Measurements from ENCODE around the gene SCN2A. TPM values are rescaled to one million over a fixed set of nuclear protein-coding genes. Genes with fewer than 3 reads are reported as not detected.

SCN2A gene
- total RNA-seq, 1 experiment from 2014 or later, result 0.15 TPM

DNA sequence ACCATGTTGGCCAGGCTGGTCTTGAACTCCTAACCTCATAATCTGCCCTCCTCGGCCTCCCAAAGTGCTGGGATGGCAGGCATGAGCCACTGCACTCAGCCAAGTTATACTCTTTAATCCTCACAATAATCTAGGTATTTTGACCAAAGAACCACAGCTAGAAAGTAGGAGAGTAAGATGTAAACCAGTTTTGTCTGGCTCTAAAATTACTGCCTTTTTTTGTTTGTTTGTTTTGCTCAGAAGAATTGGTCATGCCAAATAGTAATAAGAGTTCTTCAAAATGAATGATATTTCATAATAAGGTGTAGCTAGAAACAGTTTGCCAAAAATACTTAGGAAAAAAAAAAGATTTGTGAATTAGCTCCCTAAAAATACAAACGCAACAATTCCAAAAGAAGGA is 36.7 kb downstream of the SCN2A start:
- Histone ChIP-seq H3F3A (ENCODE audit: insufficient read depth, low read depth) (no peaks in the 10 kb centered on the region), H4K20me1 (ENCODE audit: insufficient read depth) (no peaks in the 10 kb centered on the region), H3K9me3 (ENCODE audit: insufficient read depth, low read depth) (no peaks in the 10 kb centered on the region), H3K4me1 (replicated peaks; ENCODE audit: insufficient read depth) (no peaks in the 10 kb centered on the region), H3K79me2 (ENCODE audit: low read depth) (no peaks in the 10 kb centered on the region), H2AFZ (no peak overlapping the region), H3K4me3 (no peak overlapping the region), H3K4me2 (no peak overlapping the region), H3K36me3 (ENCODE audit: low read depth) (no peaks in the 10 kb centered on the region), H3K27me3 (ENCODE audit: insufficient read depth, low read depth) (no peaks in the 10 kb centered on the region), H3K27ac (no peak overlapping the region), H3K9me2 (ENCODE audit: insufficient read depth) (no peaks in the 10 kb centered on the region)
- TF ChIP-seq, protein P1, sequence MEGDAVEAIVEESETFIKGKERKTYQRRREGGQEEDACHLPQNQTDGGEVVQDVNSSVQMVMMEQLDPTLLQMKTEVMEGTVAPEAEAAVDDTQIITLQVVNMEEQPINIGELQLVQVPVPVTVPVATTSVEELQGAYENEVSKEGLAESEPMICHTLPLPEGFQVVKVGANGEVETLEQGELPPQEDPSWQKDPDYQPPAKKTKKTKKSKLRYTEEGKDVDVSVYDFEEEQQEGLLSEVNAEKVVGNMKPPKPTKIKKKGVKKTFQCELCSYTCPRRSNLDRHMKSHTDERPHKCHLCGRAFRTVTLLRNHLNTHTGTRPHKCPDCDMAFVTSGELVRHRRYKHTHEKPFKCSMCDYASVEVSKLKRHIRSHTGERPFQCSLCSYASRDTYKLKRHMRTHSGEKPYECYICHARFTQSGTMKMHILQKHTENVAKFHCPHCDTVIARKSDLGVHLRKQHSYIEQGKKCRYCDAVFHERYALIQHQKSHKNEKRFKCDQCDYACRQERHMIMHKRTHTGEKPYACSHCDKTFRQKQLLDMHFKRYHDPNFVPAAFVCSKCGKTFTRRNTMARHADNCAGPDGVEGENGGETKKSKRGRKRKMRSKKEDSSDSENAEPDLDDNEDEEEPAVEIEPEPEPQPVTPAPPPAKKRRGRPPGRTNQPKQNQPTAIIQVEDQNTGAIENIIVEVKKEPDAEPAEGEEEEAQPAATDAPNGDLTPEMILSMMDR (conservative IDR thresholded peaks at IDR 0.05), result no peak
- no peak for TF ChIP-seq EZH2 (IDR thresholded peaks at IDR 0.05; ENCODE audit: low read depth)
- DNase-seq, result no peak
- CTCF ChIA-PET, result no interaction called here
- BruUV-seq (replicated peaks), result no TSS peak
- intact Hi-C loops (cut with micrococcal nuclease; ENCODE audit: unreplicated experiment), result no loop called here
- POLR2A ChIA-PET (ENCODE audit: unreplicated experiment), result no interaction called here

DNA sequence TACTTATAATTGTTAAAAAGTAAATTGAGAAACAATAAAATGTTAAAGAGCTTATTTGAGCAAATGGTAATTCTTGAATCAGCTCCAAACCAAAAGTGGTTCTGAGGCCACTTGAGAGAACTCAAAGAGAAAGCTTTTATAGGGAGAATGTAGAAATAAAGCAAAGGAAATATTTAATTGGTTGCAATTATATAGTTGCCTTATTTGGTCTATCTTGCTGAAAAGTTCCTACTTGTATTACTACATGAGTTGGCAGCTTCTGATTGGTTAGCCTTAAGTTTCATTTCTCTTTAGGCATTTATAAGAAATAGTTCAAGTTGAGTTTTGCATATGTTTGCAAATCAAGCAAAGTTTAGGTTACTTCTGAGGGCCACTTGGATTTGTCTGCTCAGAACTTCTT is 38.1 kb downstream of the SCN2A start:
- no peak for DNase-seq
- intact Hi-C loops (cut with micrococcal nuclease; ENCODE audit: unreplicated experiment), result no loop called here
- no peak for TF ChIP-seq EZH2 (IDR thresholded peaks at IDR 0.05; ENCODE audit: low read depth)
- TF ChIP-seq, protein P1 (conservative IDR thresholded peaks at IDR 0.05), result no peak
- POLR2A ChIA-PET (ENCODE audit: unreplicated experiment), result no interaction called here
- H3K4me2 ChIP-seq, result no peak overlapping the region
- no peak overlapping the region for H2AFZ ChIP-seq
- BruUV-seq (replicated peaks), result no TSS peak
- H3K4me3 ChIP-seq, result no peak overlapping the region
- no peaks in the 10 kb centered on the region for H3K9me3 ChIP-seq (ENCODE audit: insufficient read depth, low read depth)
- no peaks in the 10 kb centered on the region for H3K79me2 ChIP-seq (ENCODE audit: low read depth)
- H3K9me2 ChIP-seq (ENCODE audit: insufficient read depth), result no peaks in the 10 kb centered on the region
- CTCF ChIA-PET, result no interaction called here
- no peaks in the 10 kb centered on the region for H3K27me3 ChIP-seq (ENCODE audit: insufficient read depth, low read depth)
- H3K36me3 ChIP-seq (ENCODE audit: low read depth), result no peaks in the 10 kb centered on the region
- no peaks in the 10 kb centered on the region for H3F3A ChIP-seq (ENCODE audit: insufficient read depth, low read depth)
- no peak overlapping the region for H3K27ac ChIP-seq
- no peaks in the 10 kb centered on the region for H4K20me1 ChIP-seq (ENCODE audit: insufficient read depth)
- no peaks in the 10 kb centered on the region for H3K4me1 ChIP-seq (replicated peaks; ENCODE audit: insufficient read depth)

DNA sequence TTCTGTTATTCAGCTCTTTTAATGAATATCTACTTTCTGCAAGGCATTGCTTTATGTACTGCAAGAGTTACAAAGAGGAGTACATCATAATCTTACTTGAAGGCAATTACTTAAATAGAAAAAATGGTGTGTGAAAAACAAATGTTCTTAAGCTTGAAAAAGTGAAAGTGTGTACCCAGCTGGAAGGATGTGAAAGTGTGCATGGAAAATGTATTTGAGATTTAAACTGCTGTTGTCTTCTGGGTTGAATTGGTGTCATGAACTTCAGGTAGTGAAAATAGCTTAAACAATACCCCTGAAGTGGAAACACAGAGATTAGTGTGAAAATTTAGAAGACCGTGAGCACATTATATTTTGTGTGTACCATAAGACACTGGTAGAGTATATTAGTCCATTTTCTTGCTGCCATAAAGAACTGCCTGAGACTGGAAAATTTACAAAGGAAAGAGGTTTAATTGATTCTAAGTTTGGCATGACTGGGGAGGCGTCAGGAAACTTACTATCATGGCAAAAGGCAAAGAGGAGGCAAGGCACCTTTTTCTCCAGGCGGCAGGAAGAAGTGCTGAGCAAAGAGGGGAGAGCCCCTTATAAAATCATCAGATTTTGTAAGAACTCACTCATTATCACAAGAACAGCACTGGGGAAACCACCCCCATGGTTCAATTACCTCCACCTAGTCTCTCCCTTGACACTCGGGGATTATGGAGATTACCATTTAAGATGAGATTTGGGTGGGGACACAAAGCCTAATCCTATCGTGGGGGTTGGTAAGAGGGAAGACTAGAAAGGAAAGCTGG is 38.8 kb downstream of the SCN2A start:
- Histone ChIP-seq H3K4me1 (replicated peaks; ENCODE audit: insufficient read depth) (no peaks in the 10 kb centered on the region), H3K27ac (no peak overlapping the region), H3K9me2 (ENCODE audit: insufficient read depth) (no peaks in the 10 kb centered on the region), H3F3A (ENCODE audit: insufficient read depth, low read depth) (no peaks in the 10 kb centered on the region), H3K9me3 (ENCODE audit: insufficient read depth, low read depth) (no peaks in the 10 kb centered on the region), H3K4me2 (no peak overlapping the region), H3K27me3 (ENCODE audit: insufficient read depth, low read depth) (no peaks in the 10 kb centered on the region), H4K20me1 (ENCODE audit: insufficient read depth) (no peaks in the 10 kb centered on the region), H3K36me3 (ENCODE audit: low read depth) (no peaks in the 10 kb centered on the region), H2AFZ (no peak overlapping the region), H3K4me3 (no peak overlapping the region), H3K79me2 (ENCODE audit: low read depth) (no peaks in the 10 kb centered on the region)
- BruUV-seq (replicated peaks), result no TSS peak
- POLR2A ChIA-PET (ENCODE audit: unreplicated experiment), result no interaction called here
- no peak for TF ChIP-seq EZH2 (IDR thresholded peaks at IDR 0.05; ENCODE audit: low read depth)
- TF ChIP-seq, protein P1 (conservative IDR thresholded peaks at IDR 0.05), result no peak
- intact Hi-C loops (cut with micrococcal nuclease; ENCODE audit: unreplicated experiment), result no loop called here
- DNase-seq, result no peak
- CTCF ChIA-PET, result no interaction called here
